ENCODE measurements around the gene PLEKHG4B.

PLEKHG4B gene

GRCh38 chr5:85334-85995 is 6.5 kb upstream of the PLEKHG4B start:
- no peak for TF ChIP-seq CTCF (IDR thresholded peaks at IDR 0.05; ENCODE audit: unreplicated experiment in 3 of 3)
- Mint-ChIP-seq H3K4me3 (no peak overlapping the region), H3K4me1 (peaks cover 19% of the 10 kb centered on the region), H3K27me3 (ENCODE audit: low read depth) (peaks cover 59% of the 10 kb centered on the region), H3K36me3 (ENCODE audit: low read depth) (no peaks in the 10 kb centered on the region), H3K9me3 (peaks cover 3% of the 10 kb centered on the region), H3K27ac (no peak overlapping the region)

- no peak for TF ChIP-seq CTCF (IDR thresholded peaks at IDR 0.05; ENCODE audit: unreplicated experiment in 3 of 3)
- H3K4me1 Mint-ChIP-seq, result peaks cover 12% of the 10 kb centered on the region
Measured at GRCh38 chr5:89337-90286, 2.4 kb upstream of the PLEKHG4B start.

GRCh38 chr5:90590-91547 is 1.1 kb upstream of the PLEKHG4B start:
- Mint-ChIP-seq H3K4me3 (peak overlapping the region; percentile 84 to 89 (median 86)), H3K4me1 (peaks cover 12% of the 10 kb centered on the region), H3K27ac (peak overlapping the region; percentile 66 to 90 (median 88)), H3K36me3 (ENCODE audit: low read depth) (peaks cover 3% of the 10 kb centered on the region), H3K9me3 (peaks cover 3% of the 10 kb centered on the region), H3K27me3 (ENCODE audit: low read depth) (peaks cover 85% of the 10 kb centered on the region)
- TF ChIP-seq CTCF (IDR thresholded peaks at IDR 0.05; ENCODE audit: unreplicated experiment in 3 of 3), result no peak

More at GRCh38 chr5:89337-90286, 2.4 kb upstream of the PLEKHG4B start:
- Mint-ChIP-seq H3K27ac (no peak overlapping the region), H3K27me3 (ENCODE audit: low read depth) (peaks cover 79% of the 10 kb centered on the region), H3K36me3 (ENCODE audit: low read depth) (no peaks in the 10 kb centered on the region), H3K9me3 (peaks cover 3% of the 10 kb centered on the region), H3K4me3 (peak overlapping the region in 2 of 3 experiments; percentile 30 to 33)

GRCh38 chr5:92401-93220 is 643 bp downstream of the PLEKHG4B start:
- H3K4me3 Mint-ChIP-seq, result peak overlapping the region; percentile 80 to 85 (median 81)
- TF ChIP-seq CTCF (IDR thresholded peaks at IDR 0.05; ENCODE audit: unreplicated experiment in 3 of 3), result no peak
- peaks cover 3% of the 10 kb centered on the region for H3K36me3 Mint-ChIP-seq (ENCODE audit: low read depth)
- peaks cover 77% of the 10 kb centered on the region for H3K27me3 Mint-ChIP-seq (ENCODE audit: low read depth)
- peaks cover 12% of the 10 kb centered on the region for H3K4me1 Mint-ChIP-seq
- peaks cover 3% of the 10 kb centered on the region for H3K9me3 Mint-ChIP-seq
- H3K27ac Mint-ChIP-seq, result peak overlapping the region in 2 of 3 experiments; percentile 47 to 77
